ENCODE measurements around the gene CDH13. TPM values are rescaled to one million over a fixed set of nuclear protein-coding genes. Genes with fewer than 3 reads are reported as not detected.

Gene CDH13
- total and polyA plus RNA-seq, 2 of the 8 experiments (the other 6 are each of a cell fraction or from before 2014, with no cell fraction given) = 2.3 to 2.4 TPM

GRCh38 chr16:83705856-83706255, 1079.1 kb downstream of the CDH13 start:
- Histone ChIP-seq H4K8ac (ENCODE audit: extremely low read depth, insufficient read depth, low read length) (no peak overlapping the region), H3K36me3 (ENCODE audit: control insufficient read depth in 2 of 4, insufficient read depth in 4 of 4, low read length in 3 of 4) (no peaks in the 10 kb centered on the region), H2BK120ac (replicated peaks; ENCODE audit: low read depth, low read length) (no peak overlapping the region), H3K4me3 (ENCODE audit: extremely low read depth in 1 of 4, insufficient read depth in 2 of 4, low read depth in 3 of 4, low read length in 4 of 4) (no peak overlapping the region), H2AFZ (ENCODE audit: low read length) (no peak overlapping the region), H3K79me2 (ENCODE audit: control insufficient read depth in 1 of 2, insufficient read depth in 2 of 2, low read length in 2 of 2) (no peaks in the 10 kb centered on the region), H4K20me1 (replicated peaks in 1 of 2; ENCODE audit: control insufficient read depth in 1 of 2, insufficient read depth in 2 of 2, low read length in 2 of 2) (peaks cover 0 to 1% of the 10 kb centered on the region in 2 experiments), H3K14ac (ENCODE audit: insufficient read length) (no peak overlapping the region), H3K4me2 (ENCODE audit: insufficient read depth in 1 of 2, low read depth in 2 of 2, low read length in 2 of 2) (no peak overlapping the region), H3K27me3 (replicated peaks in 1 of 4; ENCODE audit: control insufficient read depth in 3 of 4, extremely low read depth in 1 of 4, insufficient read depth in 3 of 4, low read length in 3 of 4) (no peaks in the 10 kb centered on the region), H3K18ac (ENCODE audit: extremely low read depth, low read length) (no peak overlapping the region), H3K4me1 (replicated peaks in 1 of 4; ENCODE audit: control insufficient read depth in 3 of 4, insufficient read depth in 4 of 4, low read length in 3 of 4) (0 out of 7 replicates have a peak, but pooled peaks cover 0 to 4% (median 0%) of the 10 kb centered on the region in 4 experiments), H3K9ac (replicated peaks in 1 of 4; ENCODE audit: extremely low read depth in 1 of 4, low read depth in 3 of 4, low read length in 3 of 4) (no peak overlapping the region), H4K5ac (ENCODE audit: insufficient read length, low read depth, low read length) (no peak overlapping the region), H3K9me3 (ENCODE audit: insufficient read depth in 2 of 2, low read depth in 1 of 2, low read length in 1 of 2) (no peaks in the 10 kb centered on the region), H3K56ac (replicated peaks; ENCODE audit: insufficient read length, low read depth, low read length) (no peak overlapping the region), H2BK20ac (ENCODE audit: low read length) (no peak overlapping the region), H3K79me1 (ENCODE audit: low read depth, low read length) (no peaks in the 10 kb centered on the region), H3K23ac (ENCODE audit: insufficient read length) (no peak overlapping the region), H2BK15ac (ENCODE audit: low read length) (no peak overlapping the region), H2BK5ac (ENCODE audit: low read depth, low read length) (no peak overlapping the region), H4K91ac (replicated peaks; ENCODE audit: insufficient read length, low read length) (no peak overlapping the region), H3K23me2 (ENCODE audit: low read depth, low read length) (no peaks in the 10 kb centered on the region), H3K27ac (ENCODE audit: low read depth, low read length) (no peak overlapping the region), H2AK5ac (ENCODE audit: low read depth, low read length) (no peak overlapping the region), H2BK12ac (ENCODE audit: low read depth, low read length) (no peak overlapping the region), H3K4ac (replicated peaks; ENCODE audit: insufficient read length, low read depth, low read length) (no peak overlapping the region)
- DNase-seq (ENCODE audit: low read depth in 1 of 2, low spot score in 2 of 2) (no peak), FAIRE-seq (no peak)
- 88% methylated on average over 4 of the region's 4 CpGs; no CpG with 5 or more reads in 1 of the 2 experiments for WGBS, 2 experiments (ENCODE audit: extremely low coverage in 1 of 2, insufficient coverage in 1 of 2, insufficient read length in 1 of 2, insufficient replicate concordance in 2 of 2, low coverage in 1 of 2, low lambda C conversion rate in 2 of 2, missing lambda C conversion rate in 1 of 2)
- CTCF ChIA-PET (ENCODE audit: partially characterized antibody) = no interaction called here
- TF ChIP-seq TBP (IDR thresholded peaks at IDR 0.05; ENCODE audit: low read depth, low read length) = no peak
- POLR2A ChIA-PET (ENCODE audit: partially characterized antibody) = no interaction called here
